PC-3 (cell line): Measurements from ENCODE around the gene ASB10. TPM values are rescaled to one million over a fixed set of nuclear protein-coding genes. Genes with fewer than 3 reads are reported as not detected.

Experiments
- ATAC-seq: fragments of 200-7000 bp; cut with Tn5 transposase; 2 replicates; pipeline ENCODE4 v1.9.1; 2020; ENCODE audit warnings: mild to moderate bottlenecking, moderate library complexity
- BruUV-seq: library from RNA; stranded (reverse); fragments of 400-500 nt; replicated peaks from 2 replicates; lab custom pipeline; 2021; lab: Mats Ljungman, UMichigan
- CTCF ChIA-PET: fragments of 300-600 bp; sonication (Branson Sonifier 250); formaldehyde crosslinking; loops from one replicate; lab custom pipeline; 2022; ENCODE audit warnings: antibody characterized with exemption; lab: Charles Lee
- POLR2A ChIA-PET: fragments of 300-600 bp; sonication (Branson Sonifier 250); formaldehyde crosslinking; loops from one replicate; lab custom pipeline; 2022; ENCODE audit warnings: antibody characterized with exemption; ENCODE audit not compliant: unreplicated experiment; lab: Charles Lee
- DNase-seq: peaks from one replicate; pipeline ENCODE4 v3.0.0-alpha.2; 2015
- H2AFZ ChIP-seq: fragments of 300-600 bp; sonication (generic); 2 replicates; pipeline ENCODE4 v1.6.0; 2016; ENCODE audit warnings: antibody characterized with exemption, low read length
- H3F3A ChIP-seq: fragments of 300-600 bp; sonication (generic); one replicate; pipeline ENCODE4 v1.6.0; 2017; ENCODE audit warnings: antibody characterized with exemption, low read length, control low read depth, mild to moderate bottlenecking; ENCODE audit not compliant: unreplicated experiment
- H3K27ac ChIP-seq: fragments of 300-600 bp; sonication (generic); 2 replicates; pipeline ENCODE4 v1.5.1; 2016; ENCODE audit warnings: mild to moderate bottlenecking, low read length
- H3K27me3 ChIP-seq: fragments of 300-600 bp; sonication (generic); 2 replicates; pipeline ENCODE4 v1.6.1; 2016; ENCODE audit warnings: low read length, mixed read lengths
- H3K36me3 ChIP-seq: fragments of 300-600 bp; sonication (generic); 2 replicates; pipeline ENCODE4 v1.6.1; 2016; ENCODE audit warnings: low read depth, mixed run types, low read length, mixed read lengths
- H3K4me1 ChIP-seq: fragments of 300-600 bp; sonication (generic); 2 replicates; pipeline ENCODE4 v1.5.1; 2016; ENCODE audit warnings: low read length; ENCODE audit not compliant: insufficient read depth
- H3K4me2 ChIP-seq: fragments of 300-600 bp; sonication (generic); 2 replicates; pipeline ENCODE4 v1.6.0; 2016; ENCODE audit warnings: low read length
- H3K4me3 ChIP-seq: fragments of 300-600 bp; sonication (generic); 2 replicates; pipeline ENCODE4 v1.5.1; 2016; ENCODE audit warnings: mild to moderate bottlenecking, low read length, mixed read lengths
- H3K79me2 ChIP-seq: fragments of 300-600 bp; sonication (generic); 2 replicates; pipeline ENCODE4 v1.6.1; 2017; ENCODE audit warnings: low read length, mixed read lengths
- H3K9ac ChIP-seq: fragments of 300-600 bp; sonication (generic); 2 replicates; pipeline ENCODE4 v1.6.0; 2016; ENCODE audit warnings: mild to moderate bottlenecking, low read length
- H3K9me2 ChIP-seq: fragments of 300-600 bp; sonication (generic); replicated peaks from 2 replicates; pipeline ENCODE4 v1.6.1; 2016; ENCODE audit warnings: mixed run types, low read length, mixed read lengths
- H3K9me3 ChIP-seq: fragments of 300-600 bp; sonication (generic); 2 replicates; pipeline ENCODE4 v1.6.1; 2016; ENCODE audit warnings: low read length, mixed read lengths
- H4K20me1 ChIP-seq: fragments of 300-600 bp; sonication (generic); 2 replicates; pipeline ENCODE4 v1.6.1; 2016; ENCODE audit warnings: low read length, mixed read lengths
- EZH2 ChIP-seq: fragments of 300-600 bp; sonication (generic); IDR thresholded peaks from one replicate; pipeline ENCODE4 v1.6.1; 2017; ENCODE audit warnings: antibody characterized with exemption, mild to moderate bottlenecking, low read length; ENCODE audit not compliant: unreplicated experiment
- EZH2phosphoT487 ChIP-seq: fragments of 300-600 bp; sonication (generic); IDR thresholded peaks from 2 replicates; pipeline ENCODE4 v1.6.1; 2018; ENCODE audit warnings: mild to moderate bottlenecking, antibody characterized with exemption, low read length, borderline replicate concordance
- intact Hi-C: fragments of 100-400 bp; cut with micrococcal nuclease; formaldehyde crosslinking; loops from 2 replicates; pipeline ENCODE4 v1.9.0; 2023
- total RNA-seq: library from RNA; depleted of rRNA; stranded (reverse); fragments of >200 nt; gene quantifications from 2 replicates; pipeline ENCODE4 v1.2.3, GENCODE V29; 2014
- TF ChIP-seq, protein P1 (sequence below): fragments of 300-600 bp; sonication (generic); conservative IDR thresholded peaks from 2 replicates; pipeline ENCODE4 v1.5.1; 2017; ENCODE audit warnings: antibody characterized with exemption, low read depth, mild to moderate bottlenecking, low read length

Gene ASB10
- total RNA-seq, 1 experiment from 2014 or later: not detected

DNA sequence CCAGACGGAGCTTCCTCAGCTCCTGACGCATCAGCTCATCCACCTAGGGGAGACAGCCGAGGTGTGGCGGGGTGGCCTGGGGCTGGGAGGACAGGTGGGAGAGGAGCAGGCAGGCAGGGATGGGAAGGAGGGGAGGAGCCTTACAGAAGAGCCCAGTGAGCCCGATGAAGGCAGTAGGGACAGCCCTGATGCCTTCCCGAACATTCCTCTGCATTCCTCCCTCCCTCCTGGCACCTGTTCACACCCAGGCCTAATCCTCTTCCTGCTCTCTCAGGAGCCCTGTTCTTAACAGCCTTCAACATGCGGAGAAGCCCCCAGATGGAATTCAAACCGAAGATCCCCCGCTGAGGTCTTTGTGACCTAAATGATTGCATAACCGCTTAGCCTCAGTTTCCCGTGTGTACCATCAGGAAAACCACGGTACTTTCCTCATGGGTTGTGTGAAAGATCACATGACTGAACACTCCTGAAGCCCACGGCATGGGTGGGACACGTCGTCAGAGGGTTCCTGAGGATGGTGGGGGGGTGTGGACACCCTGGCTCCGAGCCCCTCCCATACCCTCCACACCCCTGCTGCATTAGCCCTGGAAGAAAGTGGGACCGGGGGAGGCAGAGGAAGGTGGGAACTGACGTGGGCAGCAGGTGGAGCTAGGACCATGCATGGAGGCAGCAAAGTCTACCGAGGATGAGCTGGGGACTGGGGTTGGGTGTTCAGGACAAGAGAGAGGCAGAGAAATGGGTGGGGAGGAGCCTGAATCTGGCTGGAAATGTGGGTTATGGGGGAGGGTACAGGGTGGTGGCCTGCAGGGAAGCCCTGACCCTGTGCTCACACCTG, 8.8 kb upstream of the ASB10 start:
- intact Hi-C loops: no loop called here
- no peak overlapping the region for H3K9ac ChIP-seq
- no peak overlapping the region for H3K4me2 ChIP-seq
- no peaks in the 10 kb centered on the region for H3K4me1 ChIP-seq
- ATAC-seq: no peak
- no peaks in the 10 kb centered on the region for H3K36me3 ChIP-seq
- peaks cover 44% of the 10 kb centered on the region; the same call in 1 of the 2 replicates for H3K27me3 ChIP-seq
- no peak overlapping the region for H3K27ac ChIP-seq
- no peak overlapping the region for H2AFZ ChIP-seq
- no peaks in the 10 kb centered on the region for H3K9me2 ChIP-seq
- no peaks in the 10 kb centered on the region for H3K79me2 ChIP-seq
- no peaks in the 10 kb centered on the region for H3F3A ChIP-seq
- DNase-seq: no peak
- no peaks in the 10 kb centered on the region for H4K20me1 ChIP-seq
- ChIA-PET POLR2A (no interaction called here), CTCF (no interaction called here)
- TF ChIP-seq EZH2phosphoT487 (no peak), EZH2 (no peak)
- TF ChIP-seq, protein P1, sequence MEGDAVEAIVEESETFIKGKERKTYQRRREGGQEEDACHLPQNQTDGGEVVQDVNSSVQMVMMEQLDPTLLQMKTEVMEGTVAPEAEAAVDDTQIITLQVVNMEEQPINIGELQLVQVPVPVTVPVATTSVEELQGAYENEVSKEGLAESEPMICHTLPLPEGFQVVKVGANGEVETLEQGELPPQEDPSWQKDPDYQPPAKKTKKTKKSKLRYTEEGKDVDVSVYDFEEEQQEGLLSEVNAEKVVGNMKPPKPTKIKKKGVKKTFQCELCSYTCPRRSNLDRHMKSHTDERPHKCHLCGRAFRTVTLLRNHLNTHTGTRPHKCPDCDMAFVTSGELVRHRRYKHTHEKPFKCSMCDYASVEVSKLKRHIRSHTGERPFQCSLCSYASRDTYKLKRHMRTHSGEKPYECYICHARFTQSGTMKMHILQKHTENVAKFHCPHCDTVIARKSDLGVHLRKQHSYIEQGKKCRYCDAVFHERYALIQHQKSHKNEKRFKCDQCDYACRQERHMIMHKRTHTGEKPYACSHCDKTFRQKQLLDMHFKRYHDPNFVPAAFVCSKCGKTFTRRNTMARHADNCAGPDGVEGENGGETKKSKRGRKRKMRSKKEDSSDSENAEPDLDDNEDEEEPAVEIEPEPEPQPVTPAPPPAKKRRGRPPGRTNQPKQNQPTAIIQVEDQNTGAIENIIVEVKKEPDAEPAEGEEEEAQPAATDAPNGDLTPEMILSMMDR: no peak
- BruUV-seq: no TSS peak
- H3K4me3 ChIP-seq: no peak overlapping the region
- no peaks in the 10 kb centered on the region for H3K9me3 ChIP-seq

GRCh38 chr7:151194188-151194587, 7.1 kb upstream of the ASB10 start:
- DNase-seq (no peak), ATAC-seq (no peak)
- intact Hi-C loops: no loop called here
- H3K79me2 ChIP-seq: no peaks in the 10 kb centered on the region
- no peak overlapping the region for H3K4me3 ChIP-seq
- ChIA-PET POLR2A (no interaction called here), CTCF (no interaction called here)
- no peak overlapping the region for H2AFZ ChIP-seq
- H3K9me3 ChIP-seq: no peaks in the 10 kb centered on the region
- peaks cover 59% of the 10 kb centered on the region for H3K27me3 ChIP-seq
- H3F3A ChIP-seq: no peaks in the 10 kb centered on the region
- no peaks in the 10 kb centered on the region for H3K4me1 ChIP-seq
- no TSS peak for BruUV-seq
- no peak overlapping the region for H3K9ac ChIP-seq
- H3K27ac ChIP-seq: no peak overlapping the region
- no peak overlapping the region for H3K4me2 ChIP-seq
- TF ChIP-seq, protein P1: no peak
- no peaks in the 10 kb centered on the region for H3K9me2 ChIP-seq
- no peaks in the 10 kb centered on the region for H3K36me3 ChIP-seq
- no peaks in the 10 kb centered on the region for H4K20me1 ChIP-seq

- intact Hi-C loops: no loop called here
- ChIA-PET CTCF (no interaction called here), POLR2A (no interaction called here)
- H3K9me2 ChIP-seq: no peaks in the 10 kb centered on the region
- H3K27me3 ChIP-seq: peaks cover 59% of the 10 kb centered on the region
- ATAC-seq (no peak), DNase-seq (no peak)
- no peak overlapping the region for H2AFZ ChIP-seq
- no peak overlapping the region for H3K4me3 ChIP-seq
- no peaks in the 10 kb centered on the region for H3K4me1 ChIP-seq
- no TSS peak for BruUV-seq
- H3K27ac ChIP-seq: no peak overlapping the region
- no peaks in the 10 kb centered on the region for H3K9me3 ChIP-seq
- no peak for TF ChIP-seq EZH2
- TF ChIP-seq, protein P1: no peak
- no peak for TF ChIP-seq EZH2phosphoT487
- no peaks in the 10 kb centered on the region for H3K79me2 ChIP-seq
- H3F3A ChIP-seq: no peaks in the 10 kb centered on the region
- H3K9ac ChIP-seq: no peak overlapping the region
- H3K36me3 ChIP-seq: no peaks in the 10 kb centered on the region
- H4K20me1 ChIP-seq: no peaks in the 10 kb centered on the region
- no peak overlapping the region for H3K4me2 ChIP-seq
Measured at GRCh38 chr7:151193203-151193978, 6.3 kb upstream of the ASB10 start.
